ENCODE results near the gene ZNF785. TPM values are rescaled to one million over a fixed set of nuclear protein-coding genes. Genes with fewer than 3 reads are reported as not detected.

Gene ZNF785
- total and polyA plus RNA-seq, 2 of the 13 experiments (the other 11 are each of a cell fraction or from before 2014, with no cell fraction given): 0.01 TPM; not detected in 1

DNA sequence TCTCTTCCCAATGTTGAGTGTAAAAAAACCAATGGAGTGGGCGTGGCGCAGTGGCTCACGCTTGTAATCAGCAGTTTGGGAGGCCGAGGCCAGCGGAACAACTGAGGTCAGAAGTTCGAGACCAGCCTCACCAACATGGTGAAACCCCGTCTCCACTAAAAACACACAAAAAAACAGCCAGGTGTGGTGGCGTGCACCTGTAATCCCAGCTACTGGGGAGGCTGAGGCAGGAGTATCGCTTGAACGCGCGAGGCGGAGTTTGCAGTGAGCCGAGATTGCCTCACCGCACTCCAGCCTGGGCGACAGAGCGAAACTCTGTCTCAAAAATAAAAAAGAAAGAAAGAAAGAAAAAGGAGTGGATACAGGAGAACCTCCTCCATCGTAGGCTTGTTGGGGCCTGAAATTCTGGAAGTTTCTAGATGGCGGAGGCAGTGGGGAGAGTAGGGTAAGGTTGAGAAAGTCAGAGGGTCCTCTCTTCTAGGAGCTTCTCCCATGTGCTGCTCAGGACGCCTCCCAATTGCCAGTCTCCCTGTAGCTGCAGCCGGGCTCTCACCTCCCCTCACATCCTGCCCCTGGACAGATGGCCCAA is 26.6 kb downstream of the ZNF785 start (continued):
- TF ChIP-seq ZNF691 (CRISPR knock-in tag; IDR thresholded peaks at IDR 0.05; ENCODE audit: borderline replicate concordance, low read depth) (no peak), RXRA (CRISPR knock-in tag; IDR thresholded peaks at IDR 0.05) (no peak), ZZZ3 (CRISPR knock-in tag; IDR thresholded peaks at IDR 0.05; ENCODE audit: borderline replicate concordance) (no peak), CBX1 (IDR thresholded peaks at IDR 0.05; ENCODE audit: low read depth) (no peak), ZNF569 (CRISPR knock-in tag; IDR thresholded peaks at IDR 0.05; ENCODE audit: borderline replicate concordance) (0 out of 2 replicates have a peak, but pooled peaks have one; percentile 38), SALL1 (CRISPR knock-in tag; IDR thresholded peaks at IDR 0.05) (no peak), TEAD2 (CRISPR knock-in tag; IDR thresholded peaks at IDR 0.05) (no peak), NCOA1 (CRISPR knock-in tag; IDR thresholded peaks at IDR 0.05) (no peak), ZNF564 (CRISPR knock-in tag; IDR thresholded peaks at IDR 0.05) (no peak), CHD4 (IDR thresholded peaks at IDR 0.05; ENCODE audit: borderline replicate concordance, low read length) (peak; percentile 93; the same call in 1 of the 2 replicates), TOE1 (CRISPR knock-in tag; IDR thresholded peaks at IDR 0.05) (no peak), ZNF232 (CRISPR knock-in tag; IDR thresholded peaks at IDR 0.05; ENCODE audit: borderline replicate concordance) (no peak), DNMT3B (CRISPR knock-in tag; conservative IDR thresholded peaks at IDR 0.05) (no peak), HMG20B (CRISPR knock-in tag; conservative IDR thresholded peaks at IDR 0.05) (no peak)
- TF ChIP-seq, protein P1, sequence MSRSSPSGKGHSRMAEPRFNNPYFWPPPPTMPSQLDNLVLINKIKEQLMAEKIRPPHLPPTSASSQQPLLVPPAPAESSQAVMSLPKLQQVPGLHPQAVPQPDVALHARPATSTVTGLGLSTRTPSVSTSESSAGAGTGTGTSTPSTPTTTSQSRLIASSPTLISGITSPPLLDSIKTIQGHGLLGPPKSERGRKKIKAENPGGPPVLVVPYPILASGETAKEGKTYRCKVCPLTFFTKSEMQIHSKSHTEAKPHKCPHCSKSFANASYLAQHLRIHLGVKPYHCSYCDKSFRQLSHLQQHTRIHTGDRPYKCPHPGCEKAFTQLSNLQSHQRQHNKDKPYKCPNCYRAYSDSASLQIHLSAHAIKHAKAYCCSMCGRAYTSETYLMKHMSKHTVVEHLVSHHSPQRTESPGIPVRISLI (CRISPR knock-in tag; IDR thresholded peaks at IDR 0.05; ENCODE audit: borderline replicate concordance): peak; percentile 3; the same call in 1 of the 2 replicates
- TF ChIP-seq, protein P2, sequence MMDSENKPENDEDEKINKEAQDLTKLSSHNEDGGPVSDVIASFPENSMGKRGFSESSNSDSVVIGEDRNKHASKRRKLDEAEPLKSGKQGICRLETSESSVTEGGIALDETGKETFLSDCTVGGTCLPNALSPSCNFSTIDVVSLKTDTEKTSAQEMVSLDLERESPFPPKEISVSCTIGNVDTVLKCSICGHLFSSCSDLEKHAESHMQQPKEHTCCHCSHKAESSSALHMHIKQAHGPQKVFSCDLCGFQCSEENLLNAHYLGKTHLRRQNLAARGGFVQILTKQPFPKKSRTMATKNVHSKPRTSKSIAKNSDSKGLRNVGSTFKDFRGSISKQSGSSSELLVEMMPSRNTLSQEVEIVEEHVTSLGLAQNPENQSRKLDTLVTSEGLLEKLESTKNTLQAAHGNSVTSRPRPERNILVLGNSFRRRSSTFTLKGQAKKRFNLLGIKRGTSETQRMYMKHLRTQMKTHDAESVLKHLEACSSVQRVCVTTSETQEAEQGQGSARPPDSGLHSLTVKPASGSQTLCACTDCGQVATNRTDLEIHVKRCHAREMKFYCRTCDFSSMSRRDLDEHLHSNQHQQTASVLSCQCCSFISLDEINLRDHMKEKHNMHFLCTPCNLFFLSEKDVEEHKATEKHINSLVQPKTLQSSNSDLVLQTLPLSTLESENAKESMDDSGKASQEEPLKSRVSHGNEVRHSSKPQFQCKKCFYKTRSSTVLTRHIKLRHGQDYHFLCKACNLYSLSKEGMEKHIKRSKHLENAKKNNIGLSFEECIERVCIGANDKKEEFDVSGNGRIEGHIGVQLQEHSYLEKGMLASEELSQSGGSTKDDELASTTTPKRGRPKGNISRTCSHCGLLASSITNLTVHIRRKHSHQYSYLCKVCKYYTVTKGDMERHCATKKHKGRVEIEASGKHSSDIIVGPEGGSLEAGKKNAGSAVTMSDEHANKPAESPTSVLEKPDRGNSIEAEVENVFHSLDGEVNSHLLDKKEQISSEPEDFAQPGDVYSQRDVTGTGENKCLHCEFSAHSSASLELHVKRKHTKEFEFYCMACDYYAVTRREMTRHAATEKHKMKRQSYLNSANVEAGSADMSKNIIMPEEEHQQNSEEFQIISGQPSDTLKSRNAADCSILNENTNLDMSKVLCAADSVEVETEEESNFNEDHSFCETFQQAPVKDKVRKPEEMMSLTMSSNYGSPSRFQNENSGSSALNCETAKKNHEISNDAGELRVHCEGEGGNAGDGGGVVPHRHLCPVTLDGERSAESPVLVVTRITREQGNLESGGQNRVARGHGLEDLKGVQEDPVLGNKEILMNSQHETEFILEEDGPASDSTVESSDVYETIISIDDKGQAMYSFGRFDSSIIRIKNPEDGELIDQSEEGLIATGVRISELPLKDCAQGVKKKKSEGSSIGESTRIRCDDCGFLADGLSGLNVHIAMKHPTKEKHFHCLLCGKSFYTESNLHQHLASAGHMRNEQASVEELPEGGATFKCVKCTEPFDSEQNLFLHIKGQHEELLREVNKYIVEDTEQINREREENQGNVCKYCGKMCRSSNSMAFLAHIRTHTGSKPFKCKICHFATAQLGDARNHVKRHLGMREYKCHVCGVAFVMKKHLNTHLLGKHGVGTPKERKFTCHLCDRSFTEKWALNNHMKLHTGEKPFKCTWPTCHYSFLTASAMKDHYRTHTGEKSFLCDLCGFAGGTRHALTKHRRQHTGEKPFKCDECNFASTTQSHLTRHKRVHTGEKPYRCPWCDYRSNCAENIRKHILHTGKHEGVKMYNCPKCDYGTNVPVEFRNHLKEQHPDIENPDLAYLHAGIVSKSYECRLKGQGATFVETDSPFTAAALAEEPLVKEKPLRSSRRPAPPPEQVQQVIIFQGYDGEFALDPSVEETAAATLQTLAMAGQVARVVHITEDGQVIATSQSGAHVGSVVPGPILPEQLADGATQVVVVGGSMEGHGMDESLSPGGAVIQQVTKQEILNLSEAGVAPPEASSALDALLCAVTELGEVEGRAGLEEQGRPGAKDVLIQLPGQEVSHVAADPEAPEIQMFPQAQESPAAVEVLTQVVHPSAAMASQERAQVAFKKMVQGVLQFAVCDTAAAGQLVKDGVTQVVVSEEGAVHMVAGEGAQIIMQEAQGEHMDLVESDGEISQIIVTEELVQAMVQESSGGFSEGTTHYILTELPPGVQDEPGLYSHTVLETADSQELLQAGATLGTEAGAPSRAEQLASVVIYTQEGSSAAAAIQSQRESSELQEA (CRISPR knock-in tag; IDR thresholded peaks at IDR 0.05; ENCODE audit: not compliant biosample characterization): no peak
- TF ChIP-seq, protein P3, sequence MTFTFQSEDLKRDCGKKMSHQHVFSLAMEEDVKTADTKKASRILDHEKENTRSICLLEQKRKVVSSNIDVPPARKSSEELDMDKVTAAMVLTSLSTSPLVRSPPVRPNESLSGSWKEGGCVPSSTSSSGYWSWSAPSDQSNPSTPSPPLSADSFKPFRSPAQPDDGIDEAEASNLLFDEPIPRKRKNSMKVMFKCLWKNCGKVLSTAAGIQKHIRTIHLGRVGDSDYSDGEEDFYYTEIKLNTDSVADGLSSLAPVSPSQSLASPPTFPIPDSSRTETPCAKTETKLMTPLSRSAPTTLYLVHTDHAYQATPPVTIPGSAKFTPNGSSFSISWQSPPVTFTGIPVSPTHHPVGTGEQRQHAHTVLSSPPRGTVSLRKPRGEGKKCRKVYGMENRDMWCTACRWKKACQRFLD (CRISPR knock-in tag; IDR thresholded peaks at IDR 0.05; ENCODE audit: borderline replicate concordance): no peak
